GM12891 (cell line): ENCODE data around the gene XPA.

ENCODE experiments used
- POLR2A ChIP-seq: IDR thresholded peaks from 2 replicates; pipeline ENCODE4 v1.6.1; 2011; ENCODE audit warnings: low read depth, low read length, control low read depth
- TAF1 ChIP-seq: IDR thresholded peaks from 2 replicates; pipeline ENCODE4 v1.6.1; 2011; ENCODE audit warnings: low read depth, low read length, control low read depth

DNA sequence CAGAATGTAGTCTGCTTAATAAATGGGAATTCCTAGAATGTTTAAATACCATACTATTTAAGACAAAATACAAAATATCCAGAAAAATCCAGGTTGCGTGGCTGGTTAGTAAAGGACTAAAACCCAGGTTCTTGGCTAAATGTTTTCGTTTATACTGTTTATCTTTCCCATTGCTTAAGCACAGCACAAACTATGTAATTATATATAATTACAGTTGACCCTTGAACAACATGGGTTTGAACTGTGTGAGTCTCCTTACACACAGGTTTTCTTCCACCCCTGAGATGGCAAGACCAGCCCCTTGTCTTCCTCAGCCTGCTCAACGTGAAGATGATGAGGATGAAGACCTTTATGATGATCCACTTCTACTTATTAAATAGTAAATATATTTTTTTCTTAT, 24.7 kb downstream of the XPA start:
- TF ChIP-seq POLR2A: no peak
- TF ChIP-seq TAF1: no peak
